Liver (tissue), 9 donors: ENCODE data around the gene LYRM1. TPM values are rescaled to one million over a fixed set of nuclear protein-coding genes. Genes with fewer than 3 reads are reported as not detected.

Experiments
- DNase-seq: peaks from one replicate; pipeline ENCODE4 v3.0.0-alpha.2; 2017; ENCODE audit warnings: low spot score
- H3K27ac ChIP-seq, 2 donors: one replicate each; pipeline ENCODE4 v1.7.0; 2013; ENCODE audit warnings: inconsistent platforms in 2 of 2, low read length in 2 of 2, control low read depth in 1 of 2, low read depth in 1 of 2, mild to moderate bottlenecking in 1 of 2
- H3K27me3 ChIP-seq, 4 donors: one replicate each; pipeline versions ENCODE4 v1.6.1 to v1.7.0; 2013; ENCODE audit warnings: low read length in 3 of 4, inconsistent platforms in 1 of 4, mild to moderate bottlenecking in 1 of 4, moderate library complexity in 1 of 4; ENCODE audit not compliant: control insufficient read depth in 4 of 4, insufficient read depth in 4 of 4
- H3K36me3 ChIP-seq, 4 donors: one replicate each; pipeline versions ENCODE4 v1.6.1 to v1.7.0; 2013; ENCODE audit warnings: low read length in 3 of 4, mild to moderate bottlenecking in 3 of 4, low read depth in 1 of 4, moderate library complexity in 1 of 4; ENCODE audit not compliant: control insufficient read depth in 4 of 4, insufficient read depth in 3 of 4
- H3K4me1 ChIP-seq, 4 donors: one replicate each; pipeline versions ENCODE4 v1.6.1 to v1.7.0; 2013; ENCODE audit warnings: low read length in 3 of 4, mild to moderate bottlenecking in 3 of 4, moderate library complexity in 1 of 4; ENCODE audit not compliant: control insufficient read depth in 4 of 4, insufficient read depth in 4 of 4
- H3K4me3 ChIP-seq, 3 donors: one replicate each; pipeline versions ENCODE4 v1.6.1 to v1.7.0; 2013; ENCODE audit warnings: low read length in 3 of 3, control low read depth in 1 of 3, low read depth in 1 of 3, mild to moderate bottlenecking in 1 of 3
- H3K9ac ChIP-seq, 2 donors: one replicate each; pipeline ENCODE4 v1.7.0; 2013; ENCODE audit warnings: low read length in 2 of 2, mild to moderate bottlenecking in 2 of 2, moderate library complexity in 2 of 2, control low read depth in 1 of 2, low read depth in 1 of 2
- H3K9me3 ChIP-seq, 4 donors: one replicate each; pipeline versions ENCODE4 v1.6.1 to v1.7.0; 2013; ENCODE audit warnings: low read length in 3 of 4; ENCODE audit not compliant: control insufficient read depth in 4 of 4
- CTCF ChIP-seq: fragments of 150-350 bp; IDR thresholded peaks from 2 replicates; pipeline ENCODE4 v1.5.1; 2017; ENCODE audit warnings: improper control_type of control experiment, low read depth, low read length; ENCODE audit not compliant: missing input control
- EGR1 ChIP-seq, 2 donors: IDR thresholded peaks; 2 replicates each; pipeline ENCODE4 v1.6.1; 2016 to 2018; ENCODE audit warnings: antibody characterized with exemption in 2 of 2, low read depth in 2 of 2
- FOXA1 ChIP-seq: IDR thresholded peaks from 2 replicates; pipeline ENCODE4 v1.6.1; 2016; ENCODE audit warnings: antibody characterized with exemption
- FOXA2 ChIP-seq: IDR thresholded peaks from 2 replicates; pipeline ENCODE4 v1.6.1; 2016; ENCODE audit warnings: antibody characterized with exemption
- GABPA ChIP-seq, 2 donors: IDR thresholded peaks in 1 of 2; conservative IDR thresholded peaks in 1 of 2; 2 replicates each; pipeline ENCODE4 v1.6.1; 2016; ENCODE audit warnings: antibody characterized with exemption in 2 of 2, mild to moderate bottlenecking in 1 of 2, moderate library complexity in 1 of 2
- HNF4A ChIP-seq, 2 donors: conservative IDR thresholded peaks; 2 replicates each; pipeline ENCODE4 v1.6.1; 2016; ENCODE audit warnings: antibody characterized with exemption in 2 of 2, mild to moderate bottlenecking in 2 of 2
- HNF4G ChIP-seq: IDR thresholded peaks from 2 replicates; pipeline ENCODE4 v1.6.1; 2016; ENCODE audit warnings: antibody characterized with exemption
- JUND ChIP-seq, 2 donors: IDR thresholded peaks; 2 replicates each; pipeline ENCODE4 v1.6.1; 2016; ENCODE audit warnings: antibody characterized with exemption in 2 of 2
- MAX ChIP-seq: IDR thresholded peaks from 2 replicates; pipeline ENCODE4 v1.6.1; 2016; ENCODE audit warnings: antibody characterized with exemption
- NR2F2 ChIP-seq: IDR thresholded peaks from 2 replicates; pipeline ENCODE4 v1.6.1; 2016; ENCODE audit warnings: antibody characterized with exemption
- RAD21 ChIP-seq, 2 donors: IDR thresholded peaks; 2 replicates each; pipeline ENCODE4 v1.6.1; 2016; ENCODE audit warnings: antibody characterized with exemption in 2 of 2, mild to moderate bottlenecking in 2 of 2
- RXRA ChIP-seq, 2 donors: IDR thresholded peaks; 2 replicates each; pipeline ENCODE4 v1.6.1; 2017 to 2018; ENCODE audit warnings: antibody characterized with exemption in 2 of 2, mild to moderate bottlenecking in 1 of 2
- SP1 ChIP-seq: IDR thresholded peaks from 2 replicates; pipeline ENCODE4 v1.6.1; 2018; ENCODE audit warnings: antibody characterized with exemption, mild to moderate bottlenecking
- TAF1 ChIP-seq: conservative IDR thresholded peaks from 2 replicates; pipeline ENCODE4 v1.6.1; 2016; ENCODE audit warnings: antibody characterized with exemption, mild to moderate bottlenecking
- YY1 ChIP-seq: IDR thresholded peaks from 2 replicates; pipeline ENCODE4 v1.6.1; 2016; ENCODE audit warnings: antibody characterized with exemption, mild to moderate bottlenecking
- WGBS: extraction: QIAGEN DNeasy Blood & Tissue Kit; methylation state at CpG from one replicate; pipeline ENCODE4 v1.1.7; 2013; 5-methylcytosine and 5-hydroxymethylcytosine counted together
- polyA plus RNA-seq, 2 donors: library from polyadenylated mRNA; stranded (reverse) in 1 of 2; unstranded in 1 of 2; fragments of 200-250 nt in 1 of 2; fragments of >200 nt in 1 of 2; fragmentation: Nextera tagmentation in 1 of 2; extraction: Ambion mirVana in 1 of 2; gene quantifications; one replicate each; pipeline versions ENCODE4 v1.2.1 to v1.2.3, GENCODE V29; 2013 to 2015
- total RNA-seq, 2 donors: library from RNA; depleted of rRNA; stranded (reverse); fragments of >200 nt; gene quantifications; one replicate each; pipeline ENCODE4 v1.2.3, GENCODE V29; 2014
- TF ChIP-seq, protein P1 (sequence below): IDR thresholded peaks from 2 replicates; pipeline ENCODE4 v1.6.1; 2016; ENCODE audit warnings: antibody characterized with exemption
- TF ChIP-seq, protein P2 (sequence below): IDR thresholded peaks from 2 replicates; pipeline ENCODE4 v1.6.1; 2016; ENCODE audit warnings: antibody characterized with exemption
- TF ChIP-seq, protein P3 (sequence below): IDR thresholded peaks from 2 replicates; pipeline ENCODE4 v1.6.1; 2016; ENCODE audit warnings: antibody characterized with exemption, mild to moderate bottlenecking
- donor health status: healthy.
- donor health status: healthy.
- donor health status: healthy.
- donor health status: healthy.
- donor health status: healthy.

Gene LYRM1
- total and polyA plus RNA-seq, 4 donors = 33.2 to 57.3 (median 50.8) TPM

GRCh38 chr16:20871941-20872815 lies 28.4 kb upstream of the LYRM1 start:
- 77% methylated on average over 9 of the region's 9 CpGs for WGBS
- Histone ChIP-seq H3K27ac (peak overlapping the region; percentile 21 to 26), H3K9ac (no peak overlapping the region), H3K36me3 (no peaks in the 10 kb centered on the region), H3K9me3 (no peaks in the 10 kb centered on the region), H3K4me3 (no peak overlapping the region), H3K4me1 (peaks cover 5 to 78% (median 60%) of the 10 kb centered on the region in 4 donors), H3K27me3 (no peaks in the 10 kb centered on the region)
- TF ChIP-seq CTCF (no peak), MAX (no peak), FOXA2 (no peak), NR2F2 (no peak), RXRA (IDR thresholded peaks at IDR 0.05) (no peak), RAD21 (IDR thresholded peaks at IDR 0.05) (no peak), HNF4A (conservative IDR thresholded peaks at IDR 0.05) (no peak), FOXA1 (no peak), HNF4G (no peak), EGR1 (IDR thresholded peaks at IDR 0.05; ENCODE audit: low read depth in 2 of 2) (no peak), JUND (IDR thresholded peaks at IDR 0.05) (no peak), YY1 (no peak), TAF1 (no peak), SP1 (no peak), GABPA (IDR thresholded peaks at IDR 0.05 in 1 of 2, conservative IDR thresholded peaks at IDR 0.05 in 1 of 2) (no peak)
- TF ChIP-seq, protein P1, sequence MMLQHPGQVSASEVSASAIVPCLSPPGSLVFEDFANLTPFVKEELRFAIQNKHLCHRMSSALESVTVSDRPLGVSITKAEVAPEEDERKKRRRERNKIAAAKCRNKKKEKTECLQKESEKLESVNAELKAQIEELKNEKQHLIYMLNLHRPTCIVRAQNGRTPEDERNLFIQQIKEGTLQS = no peak
- TF ChIP-seq, protein P2, sequence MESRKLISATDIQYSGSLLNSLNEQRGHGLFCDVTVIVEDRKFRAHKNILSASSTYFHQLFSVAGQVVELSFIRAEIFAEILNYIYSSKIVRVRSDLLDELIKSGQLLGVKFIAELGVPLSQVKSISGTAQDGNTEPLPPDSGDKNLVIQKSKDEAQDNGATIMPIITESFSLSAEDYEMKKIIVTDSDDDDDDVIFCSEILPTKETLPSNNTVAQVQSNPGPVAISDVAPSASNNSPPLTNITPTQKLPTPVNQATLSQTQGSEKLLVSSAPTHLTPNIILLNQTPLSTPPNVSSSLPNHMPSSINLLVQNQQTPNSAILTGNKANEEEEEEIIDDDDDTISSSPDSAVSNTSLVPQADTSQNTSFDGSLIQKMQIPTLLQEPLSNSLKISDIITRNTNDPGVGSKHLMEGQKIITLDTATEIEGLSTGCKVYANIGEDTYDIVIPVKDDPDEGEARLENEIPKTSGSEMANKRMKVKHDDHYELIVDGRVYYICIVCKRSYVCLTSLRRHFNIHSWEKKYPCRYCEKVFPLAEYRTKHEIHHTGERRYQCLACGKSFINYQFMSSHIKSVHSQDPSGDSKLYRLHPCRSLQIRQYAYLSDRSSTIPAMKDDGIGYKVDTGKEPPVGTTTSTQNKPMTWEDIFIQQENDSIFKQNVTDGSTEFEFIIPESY = no peak
- TF ChIP-seq, protein P3, sequence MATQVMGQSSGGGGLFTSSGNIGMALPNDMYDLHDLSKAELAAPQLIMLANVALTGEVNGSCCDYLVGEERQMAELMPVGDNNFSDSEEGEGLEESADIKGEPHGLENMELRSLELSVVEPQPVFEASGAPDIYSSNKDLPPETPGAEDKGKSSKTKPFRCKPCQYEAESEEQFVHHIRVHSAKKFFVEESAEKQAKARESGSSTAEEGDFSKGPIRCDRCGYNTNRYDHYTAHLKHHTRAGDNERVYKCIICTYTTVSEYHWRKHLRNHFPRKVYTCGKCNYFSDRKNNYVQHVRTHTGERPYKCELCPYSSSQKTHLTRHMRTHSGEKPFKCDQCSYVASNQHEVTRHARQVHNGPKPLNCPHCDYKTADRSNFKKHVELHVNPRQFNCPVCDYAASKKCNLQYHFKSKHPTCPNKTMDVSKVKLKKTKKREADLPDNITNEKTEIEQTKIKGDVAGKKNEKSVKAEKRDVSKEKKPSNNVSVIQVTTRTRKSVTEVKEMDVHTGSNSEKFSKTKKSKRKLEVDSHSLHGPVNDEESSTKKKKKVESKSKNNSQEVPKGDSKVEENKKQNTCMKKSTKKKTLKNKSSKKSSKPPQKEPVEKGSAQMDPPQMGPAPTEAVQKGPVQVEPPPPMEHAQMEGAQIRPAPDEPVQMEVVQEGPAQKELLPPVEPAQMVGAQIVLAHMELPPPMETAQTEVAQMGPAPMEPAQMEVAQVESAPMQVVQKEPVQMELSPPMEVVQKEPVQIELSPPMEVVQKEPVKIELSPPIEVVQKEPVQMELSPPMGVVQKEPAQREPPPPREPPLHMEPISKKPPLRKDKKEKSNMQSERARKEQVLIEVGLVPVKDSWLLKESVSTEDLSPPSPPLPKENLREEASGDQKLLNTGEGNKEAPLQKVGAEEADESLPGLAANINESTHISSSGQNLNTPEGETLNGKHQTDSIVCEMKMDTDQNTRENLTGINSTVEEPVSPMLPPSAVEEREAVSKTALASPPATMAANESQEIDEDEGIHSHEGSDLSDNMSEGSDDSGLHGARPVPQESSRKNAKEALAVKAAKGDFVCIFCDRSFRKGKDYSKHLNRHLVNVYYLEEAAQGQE = no peak
- no peak for DNase-seq
